HepG2 (cell line): ENCODE results near the gene GMPPA. TPM values are rescaled to one million over a fixed set of nuclear protein-coding genes. Genes with fewer than 3 reads are reported as not detected.

Experiments used
- EP300 ChIP-seq, 3 experiments: sonication (generic) in 1 of 3; formaldehyde crosslinking in 1 of 3; IDR thresholded peaks; 2 replicates each; pipeline versions ENCODE4 v1.5.1 to v1.6.1; 2011 to 2020; ENCODE audit warnings: low read depth in 2 of 3, low read length in 2 of 3, borderline replicate concordance in 1 of 3, improper control_type of control experiment in 1 of 3, mild to moderate bottlenecking in 1 of 3, missing genetic modification reagents in 1 of 3, moderate library complexity in 1 of 3
- HNF4G ChIP-seq, 2 experiments: sonication (generic) in 1 of 2; formaldehyde crosslinking in 1 of 2; IDR thresholded peaks; 2 replicates each; pipeline versions ENCODE4 v1.4.0 to v1.6.1; 2011 to 2020; ENCODE audit warnings: borderline replicate concordance in 2 of 2, low read depth in 2 of 2, mild to moderate bottlenecking in 2 of 2, low read length in 1 of 2, missing genetic modification reagents in 1 of 2, moderate library complexity in 1 of 2
- SNAPC2 ChIP-seq: sonication (generic); formaldehyde crosslinking; IDR thresholded peaks from 2 replicates; pipeline ENCODE4 v1.8.1; 2022; ENCODE audit warnings: mild to moderate bottlenecking, missing genetic modification reagents
- SP4 ChIP-seq: sonication (generic); formaldehyde crosslinking; IDR thresholded peaks from 2 replicates; pipeline ENCODE4 v1.8.1; 2023; ENCODE audit warnings: mild to moderate bottlenecking, missing genetic modification reagents
- YY1 ChIP-seq: IDR thresholded peaks from 2 replicates; pipeline ENCODE4 v1.6.1; 2011; ENCODE audit warnings: low read length, low read depth, moderate library complexity, mild to moderate bottlenecking; ENCODE audit not compliant: insufficient read depth, insufficient replicate concordance
- ZFP36 ChIP-seq: fragments of 150-350 bp; IDR thresholded peaks from 2 replicates; pipeline ENCODE4 v1.6.1; 2018; ENCODE audit warnings: borderline replicate concordance, low read length, low read depth; ENCODE audit not compliant: partially characterized antibody
- ZNF501 ChIP-seq: sonication (generic); formaldehyde crosslinking; IDR thresholded peaks from 2 replicates; pipeline ENCODE4 v1.5.1; 2020; ENCODE audit warnings: mild to moderate bottlenecking, moderate library complexity, missing genetic modification reagents
- ZNF552 ChIP-seq: sonication (generic); formaldehyde crosslinking; IDR thresholded peaks from 2 replicates; pipeline ENCODE4 v1.9.0; 2022; ENCODE audit warnings: missing genetic modification reagents, mild to moderate bottlenecking, borderline replicate concordance
- polyA plus RNA-seq, 8 experiments: library from polyadenylated mRNA; depleted of rRNA in 3 of 8; stranded (reverse) in 7 of 8; unstranded in 1 of 8; fragments of >200 nt; fragmentation: Illumina TruSeq in 4 of 8; extraction: Trizol in 4 of 8; gene quantifications; 2 replicates each; pipeline versions ENCODE4 v1.2.1 to v1.2.3, GENCODE V29; 2011 to 2016; ENCODE audit warnings: low read depth in 4 of 8, missing spikeins in 1 of 8, mixed read lengths in 1 of 8; ENCODE audit not compliant: insufficient read depth in 1 of 8
- total RNA-seq, 5 experiments: library from RNA; depleted of rRNA; stranded (reverse); fragments of >200 nt; fragmentation: Illumina TruSeq; extraction: Trizol; gene quantifications; 2 replicates each; pipeline ENCODE4 v1.2.3, GENCODE V29; 2016; ENCODE audit warnings: low read depth in 1 of 5
- TF ChIP-seq, protein P1 (sequence below): sonication (generic); formaldehyde crosslinking; IDR thresholded peaks from 2 replicates; pipeline ENCODE4 v1.4.0; 2020; ENCODE audit warnings: mild to moderate bottlenecking, missing genetic modification reagents
- TF ChIP-seq, protein P2 (sequence below): sonication (generic); IDR thresholded peaks from 2 replicates; pipeline ENCODE4 v1.6.1; 2016; ENCODE audit warnings: low read depth, borderline replicate concordance
- TF ChIP-seq, protein P3 (sequence below): sonication (generic); formaldehyde crosslinking; IDR thresholded peaks from 2 replicates; pipeline ENCODE4 v1.8.1; 2022; ENCODE audit warnings: low read depth, mild to moderate bottlenecking, missing genetic modification reagents
- TF ChIP-seq, protein P4 (sequence below): sonication (generic); formaldehyde crosslinking; IDR thresholded peaks from 2 replicates; pipeline ENCODE4 v1.5.1; 2020; ENCODE audit warnings: mild to moderate bottlenecking, missing genetic modification reagents, moderate library complexity
- TF ChIP-seq, protein P5 (sequence below): sonication (generic); formaldehyde crosslinking; IDR thresholded peaks from 2 replicates; pipeline ENCODE4 v1.5.0; 2020; ENCODE audit warnings: missing genetic modification reagents, mild to moderate bottlenecking, borderline replicate concordance

The GMPPA gene
- total and polyA plus RNA-seq, 2 of the 13 experiments (the other 11 are each of a cell fraction or from before 2014, with no cell fraction given), result 81.1 to 106 TPM

DNA sequence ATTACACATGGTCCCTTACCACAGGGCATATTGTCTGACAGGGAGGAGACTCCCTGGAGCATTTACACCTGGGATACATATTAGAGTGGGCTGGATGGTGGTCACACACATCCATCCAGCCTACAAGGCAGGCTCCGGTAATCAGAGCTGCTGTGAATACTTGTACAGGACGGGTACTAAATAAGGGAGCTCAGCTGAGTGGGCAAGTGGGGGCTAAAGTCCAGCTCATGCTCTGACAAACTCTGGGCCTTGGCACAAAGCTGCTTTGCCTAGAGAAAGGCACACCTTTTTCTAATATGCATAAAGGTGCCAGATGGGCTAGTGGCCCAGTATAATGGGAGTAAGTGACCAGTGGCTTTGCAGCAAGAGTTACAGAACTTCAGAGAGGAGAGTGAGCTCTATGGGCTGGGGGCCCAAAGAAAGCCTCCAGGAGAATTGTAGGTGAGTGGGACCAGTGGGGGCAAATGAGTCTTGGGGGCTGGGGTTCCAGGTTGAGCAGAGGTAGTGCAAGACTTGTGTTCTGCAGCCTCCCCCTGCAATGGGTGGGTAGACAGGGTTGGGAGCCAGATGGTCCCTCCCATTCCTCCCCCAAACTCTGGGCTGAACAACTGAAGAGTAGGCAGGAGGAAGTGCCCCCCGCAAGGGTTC, 46.7 kb downstream of the GMPPA start (continued):
- TF ChIP-seq, protein P1, sequence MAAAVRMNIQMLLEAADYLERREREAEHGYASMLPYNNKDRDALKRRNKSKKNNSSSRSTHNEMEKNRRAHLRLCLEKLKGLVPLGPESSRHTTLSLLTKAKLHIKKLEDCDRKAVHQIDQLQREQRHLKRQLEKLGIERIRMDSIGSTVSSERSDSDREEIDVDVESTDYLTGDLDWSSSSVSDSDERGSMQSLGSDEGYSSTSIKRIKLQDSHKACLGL, result 0 out of 2 replicates have a peak, but pooled peaks have one; percentile 29
- TF ChIP-seq YY1, result peak; percentile 5
- TF ChIP-seq, protein P2, sequence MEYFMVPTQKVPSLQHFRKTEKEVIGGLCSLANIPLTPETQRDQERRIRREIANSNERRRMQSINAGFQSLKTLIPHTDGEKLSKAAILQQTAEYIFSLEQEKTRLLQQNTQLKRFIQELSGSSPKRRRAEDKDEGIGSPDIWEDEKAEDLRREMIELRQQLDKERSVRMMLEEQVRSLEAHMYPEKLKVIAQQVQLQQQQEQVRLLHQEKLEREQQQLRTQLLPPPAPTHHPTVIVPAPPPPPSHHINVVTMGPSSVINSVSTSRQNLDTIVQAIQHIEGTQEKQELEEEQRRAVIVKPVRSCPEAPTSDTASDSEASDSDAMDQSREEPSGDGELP, result peak; percentile 54; the same call in 1 of the 2 replicates
- TF ChIP-seq, protein P3, sequence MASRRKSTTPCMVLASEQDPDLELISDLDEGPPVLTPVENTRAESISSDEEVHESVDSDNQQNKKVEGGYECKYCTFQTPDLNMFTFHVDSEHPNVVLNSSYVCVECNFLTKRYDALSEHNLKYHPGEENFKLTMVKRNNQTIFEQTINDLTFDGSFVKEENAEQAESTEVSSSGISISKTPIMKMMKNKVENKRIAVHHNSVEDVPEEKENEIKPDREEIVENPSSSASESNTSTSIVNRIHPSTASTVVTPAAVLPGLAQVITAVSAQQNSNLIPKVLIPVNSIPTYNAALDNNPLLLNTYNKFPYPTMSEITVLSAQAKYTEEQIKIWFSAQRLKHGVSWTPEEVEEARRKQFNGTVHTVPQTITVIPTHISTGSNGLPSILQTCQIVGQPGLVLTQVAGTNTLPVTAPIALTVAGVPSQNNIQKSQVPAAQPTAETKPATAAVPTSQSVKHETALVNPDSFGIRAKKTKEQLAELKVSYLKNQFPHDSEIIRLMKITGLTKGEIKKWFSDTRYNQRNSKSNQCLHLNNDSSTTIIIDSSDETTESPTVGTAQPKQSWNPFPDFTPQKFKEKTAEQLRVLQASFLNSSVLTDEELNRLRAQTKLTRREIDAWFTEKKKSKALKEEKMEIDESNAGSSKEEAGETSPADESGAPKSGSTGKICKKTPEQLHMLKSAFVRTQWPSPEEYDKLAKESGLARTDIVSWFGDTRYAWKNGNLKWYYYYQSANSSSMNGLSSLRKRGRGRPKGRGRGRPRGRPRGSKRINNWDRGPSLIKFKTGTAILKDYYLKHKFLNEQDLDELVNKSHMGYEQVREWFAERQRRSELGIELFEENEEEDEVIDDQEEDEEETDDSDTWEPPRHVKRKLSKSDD (CRISPR knock-in tag), result 0 out of 2 replicates have a peak, but pooled peaks have one; percentile 12
- no peak for TF ChIP-seq ZNF552 (CRISPR knock-in tag)
- TF ChIP-seq EP300 (IDR thresholded peaks at IDR 0.05; ENCODE audit: low read depth in 2 of 2, low read length in 2 of 2), result 0 out of 4 replicates have a peak, but pooled peaks of 1 of the 2 experiments have one; percentile 8
- no peak for TF ChIP-seq EP300 (CRISPR knock-in tag; IDR thresholded peaks at IDR 0.05; ENCODE audit: borderline replicate concordance)
- TF ChIP-seq, protein P4, sequence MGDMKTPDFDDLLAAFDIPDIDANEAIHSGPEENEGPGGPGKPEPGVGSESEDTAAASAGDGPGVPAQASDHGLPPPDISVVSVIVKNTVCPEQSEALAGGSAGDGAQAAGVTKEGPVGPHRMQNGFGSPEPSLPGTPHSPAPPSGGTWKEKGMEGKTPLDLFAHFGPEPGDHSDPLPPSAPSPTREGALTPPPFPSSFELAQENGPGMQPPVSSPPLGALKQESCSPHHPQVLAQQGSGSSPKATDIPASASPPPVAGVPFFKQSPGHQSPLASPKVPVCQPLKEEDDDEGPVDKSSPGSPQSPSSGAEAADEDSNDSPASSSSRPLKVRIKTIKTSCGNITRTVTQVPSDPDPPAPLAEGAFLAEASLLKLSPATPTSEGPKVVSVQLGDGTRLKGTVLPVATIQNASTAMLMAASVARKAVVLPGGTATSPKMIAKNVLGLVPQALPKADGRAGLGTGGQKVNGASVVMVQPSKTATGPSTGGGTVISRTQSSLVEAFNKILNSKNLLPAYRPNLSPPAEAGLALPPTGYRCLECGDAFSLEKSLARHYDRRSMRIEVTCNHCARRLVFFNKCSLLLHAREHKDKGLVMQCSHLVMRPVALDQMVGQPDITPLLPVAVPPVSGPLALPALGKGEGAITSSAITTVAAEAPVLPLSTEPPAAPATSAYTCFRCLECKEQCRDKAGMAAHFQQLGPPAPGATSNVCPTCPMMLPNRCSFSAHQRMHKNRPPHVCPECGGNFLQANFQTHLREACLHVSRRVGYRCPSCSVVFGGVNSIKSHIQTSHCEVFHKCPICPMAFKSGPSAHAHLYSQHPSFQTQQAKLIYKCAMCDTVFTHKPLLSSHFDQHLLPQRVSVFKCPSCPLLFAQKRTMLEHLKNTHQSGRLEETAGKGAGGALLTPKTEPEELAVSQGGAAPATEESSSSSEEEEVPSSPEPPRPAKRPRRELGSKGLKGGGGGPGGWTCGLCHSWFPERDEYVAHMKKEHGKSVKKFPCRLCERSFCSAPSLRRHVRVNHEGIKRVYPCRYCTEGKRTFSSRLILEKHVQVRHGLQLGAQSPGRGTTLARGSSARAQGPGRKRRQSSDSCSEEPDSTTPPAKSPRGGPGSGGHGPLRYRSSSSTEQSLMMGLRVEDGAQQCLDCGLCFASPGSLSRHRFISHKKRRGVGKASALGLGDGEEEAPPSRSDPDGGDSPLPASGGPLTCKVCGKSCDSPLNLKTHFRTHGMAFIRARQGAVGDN, result peak; percentile 55
- TF ChIP-seq HNF4G (IDR thresholded peaks at IDR 0.05; ENCODE audit: borderline replicate concordance, low read depth, low read length), result peak; percentile 33; the same call in 1 of the 2 replicates
- no peak for TF ChIP-seq HNF4G (CRISPR knock-in tag; IDR thresholded peaks at IDR 0.05; ENCODE audit: borderline replicate concordance, low read depth)
- TF ChIP-seq, protein P5, sequence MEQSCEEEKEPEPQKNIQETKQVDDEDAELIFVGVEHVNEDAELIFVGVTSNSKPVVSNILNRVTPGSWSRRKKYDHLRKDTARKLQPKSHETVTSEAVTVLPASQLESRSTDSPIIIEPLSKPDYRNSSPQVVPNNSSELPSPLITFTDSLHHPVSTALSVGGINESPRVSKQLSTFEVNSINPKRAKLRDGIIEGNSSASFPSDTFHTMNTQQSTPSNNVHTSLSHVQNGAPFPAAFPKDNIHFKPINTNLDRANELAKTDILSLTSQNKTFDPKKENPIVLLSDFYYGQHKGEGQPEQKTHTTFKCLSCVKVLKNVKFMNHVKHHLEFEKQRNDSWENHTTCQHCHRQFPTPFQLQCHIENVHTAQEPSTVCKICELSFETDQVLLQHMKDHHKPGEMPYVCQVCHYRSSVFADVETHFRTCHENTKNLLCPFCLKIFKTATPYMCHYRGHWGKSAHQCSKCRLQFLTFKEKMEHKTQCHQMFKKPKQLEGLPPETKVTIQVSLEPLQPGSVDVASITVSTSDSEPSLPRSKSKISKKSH (CRISPR knock-in tag), result peak; percentile 42; the same call in 1 of the 2 replicates
- 0 out of 2 replicates have a peak, but pooled peaks have one; percentile 54 for TF ChIP-seq SNAPC2 (CRISPR knock-in tag)
- TF ChIP-seq ZNF501 (CRISPR knock-in tag), result peak; percentile 58; the same call in 1 of the 2 replicates
- TF ChIP-seq SP4, result peak; percentile 36; the same call in 1 of the 2 replicates
- no peak for TF ChIP-seq ZFP36
- TF ChIP-seq, all 625 proteins: peak for 20
